ENCODE results near the gene CSGALNACT2. TPM values are rescaled to one million over a fixed set of nuclear protein-coding genes. Genes with fewer than 3 reads are reported as not detected.
"Not testable (repeated sequence)": the region's sequence is repeated elsewhere in the genome, so short reads cannot be mapped to it uniquely, and the experiment has no call there.

Gene CSGALNACT2
- total RNA-seq, 2 donors from 2014 or later = 51.3 to 55.2 TPM

GRCh38 chr10:43132867-43133787 is 5.1 kb upstream of the CSGALNACT2 start:
- H3K4me1 Mint-ChIP-seq (ENCODE audit: low read depth) = peaks cover 52% of the 10 kb centered on the region
- H3K27me3 Mint-ChIP-seq (ENCODE audit: low read depth) = peaks cover 5% of the 10 kb centered on the region
- no peak for ATAC-seq (replicated peaks in 1 of 2)
- no peak overlapping the region for H3K4me3 Mint-ChIP-seq
- H3K9me3 Mint-ChIP-seq = no peaks in the 10 kb centered on the region
- peak overlapping the region; percentile 80 for H3K27ac Mint-ChIP-seq
- peaks cover 5 to 8% of the 10 kb centered on the region in 2 donors for H3K36me3 Mint-ChIP-seq (ENCODE audit: insufficient read depth in 2 of 2)
- peak in 1 of 2 donors; percentile 0 for DNase-seq

- Mint-ChIP-seq H3K4me3 (no peak overlapping the region), H3K36me3 (ENCODE audit: insufficient read depth in 2 of 2) (peaks cover 10 to 14% of the 10 kb centered on the region in 2 donors), H3K4me1 (ENCODE audit: low read depth) (peaks cover 49% of the 10 kb centered on the region), H3K9me3 (no peaks in the 10 kb centered on the region), H3K27me3 (ENCODE audit: low read depth) (peaks cover 5% of the 10 kb centered on the region), H3K27ac (no peak overlapping the region)
- DNase-seq (no peak), ATAC-seq (replicated peaks in 1 of 2) (no peak)
Observed at GRCh38 chr10:43134126-43134905, 3.9 kb upstream of the CSGALNACT2 start.

GRCh38 chr10:43135064-43135463 is 3.2 kb upstream of the CSGALNACT2 start:
- Mint-ChIP-seq H3K27ac (peak overlapping the region; percentile 72), H3K9me3 (no peaks in the 10 kb centered on the region), H3K36me3 (ENCODE audit: insufficient read depth in 2 of 2) (peaks cover 12 to 18% of the 10 kb centered on the region in 2 donors), H3K4me3 (no peak overlapping the region), H3K27me3 (ENCODE audit: low read depth) (peaks cover 5% of the 10 kb centered on the region), H3K4me1 (ENCODE audit: low read depth) (peaks cover 52% of the 10 kb centered on the region)
- ATAC-seq (replicated peaks in 1 of 2) (no peak), DNase-seq (no peak)

- ATAC-seq (replicated peaks in 1 of 2) = no peak
- Mint-ChIP-seq H3K4me1 (ENCODE audit: low read depth) (peaks cover 55% of the 10 kb centered on the region), H3K27me3 (ENCODE audit: low read depth) (peaks cover 5% of the 10 kb centered on the region), H3K9me3 (no peaks in the 10 kb centered on the region), H3K36me3 (ENCODE audit: insufficient read depth in 2 of 2) (peaks cover 15 to 20% of the 10 kb centered on the region in 2 donors), H3K4me3 (peak overlapping the region; percentile 23 to 97), H3K27ac (peak overlapping the region; percentile 72)
- DNase-seq = no peak
Observed at GRCh38 chr10:43135656-43136055, 2.6 kb upstream of the CSGALNACT2 start.

- Mint-ChIP-seq H3K36me3 (ENCODE audit: insufficient read depth in 2 of 2) (peaks cover 16 to 23% of the 10 kb centered on the region in 2 donors), H3K27ac (peak overlapping the region; percentile 98), H3K9me3 (no peaks in the 10 kb centered on the region), H3K4me3 (peak overlapping the region; percentile 96 to 97), H3K27me3 (ENCODE audit: low read depth) (peaks cover 5% of the 10 kb centered on the region), H3K4me1 (ENCODE audit: low read depth) (peaks cover 58% of the 10 kb centered on the region)
- no peak for DNase-seq
- ATAC-seq (replicated peaks in 1 of 2) = no peak
Observed at GRCh38 chr10:43136432-43136831, 1.8 kb upstream of the CSGALNACT2 start.

GRCh38 chr10:43136995-43137716 is 1.1 kb upstream of the CSGALNACT2 start:
- H3K4me3 Mint-ChIP-seq = peak overlapping the region; percentile 96 to 97
- peak overlapping the region; percentile 98 for H3K27ac Mint-ChIP-seq
- H3K36me3 Mint-ChIP-seq (ENCODE audit: insufficient read depth in 2 of 2) = peaks cover 16 to 23% of the 10 kb centered on the region in 2 donors
- no peak for DNase-seq
- no peaks in the 10 kb centered on the region for H3K9me3 Mint-ChIP-seq
- H3K4me1 Mint-ChIP-seq (ENCODE audit: low read depth) = peaks cover 63% of the 10 kb centered on the region
- H3K27me3 Mint-ChIP-seq (ENCODE audit: low read depth) = peaks cover 5% of the 10 kb centered on the region
- ATAC-seq (replicated peaks in 1 of 2) = no peak

GRCh38 chr10:43137717-43138020 is 576 bp upstream of the CSGALNACT2 start:
- Mint-ChIP-seq H3K4me3 (peak overlapping the region; percentile 96 to 97), H3K9me3 (no peaks in the 10 kb centered on the region), H3K36me3 (ENCODE audit: insufficient read depth in 2 of 2) (peaks cover 16 to 23% of the 10 kb centered on the region in 2 donors), H3K4me1 (ENCODE audit: low read depth) (peaks cover 67% of the 10 kb centered on the region), H3K27ac (peak overlapping the region; percentile 98), H3K27me3 (ENCODE audit: low read depth) (peaks cover 5% of the 10 kb centered on the region)
- peak; percentile 53 to 55 for DNase-seq
- peak; percentile 12 to 15 for ATAC-seq (replicated peaks in 1 of 2)

- peak overlapping the region; percentile 85 to 92 for H3K4me3 Mint-ChIP-seq
- ATAC-seq (replicated peaks in 1 of 2) = peak; percentile 67 to 69
- H3K4me1 Mint-ChIP-seq (ENCODE audit: low read depth) = peaks cover 71% of the 10 kb centered on the region
Observed at GRCh38 chr10:43138757-43139241, 554 bp downstream of the CSGALNACT2 start.

GRCh38 chr10:43141421-43141820 is 3.2 kb downstream of the CSGALNACT2 start:
- Mint-ChIP-seq H3K4me3 (peak overlapping the region; percentile 31 to 51), H3K27me3 (ENCODE audit: low read depth) (no peaks in the 10 kb centered on the region), H3K4me1 (ENCODE audit: low read depth) (peaks cover 83% of the 10 kb centered on the region), H3K27ac (peak overlapping the region; percentile 49), H3K36me3 (ENCODE audit: insufficient read depth in 2 of 2) (peaks cover 13 to 21% of the 10 kb centered on the region in 2 donors), H3K9me3 (no peaks in the 10 kb centered on the region)
- ATAC-seq (replicated peaks in 1 of 2) = no peak
- no peak for DNase-seq

More at GRCh38 chr10:43138757-43139241, 554 bp downstream of the CSGALNACT2 start:
- Mint-ChIP-seq H3K9me3 (no peaks in the 10 kb centered on the region), H3K36me3 (ENCODE audit: insufficient read depth in 2 of 2) (peaks cover 16 to 23% of the 10 kb centered on the region in 2 donors), H3K27ac (peak overlapping the region; percentile 94), H3K27me3 (ENCODE audit: low read depth) (no peaks in the 10 kb centered on the region)
- peak; percentile 71 to 77 for DNase-seq

GRCh38 chr10:43145311-43145710 is 7.1 kb downstream of the CSGALNACT2 start:
- H3K27me3 Mint-ChIP-seq (ENCODE audit: low read depth) = no peaks in the 10 kb centered on the region
- peaks cover 9 to 25% of the 10 kb centered on the region in 2 donors for H3K36me3 Mint-ChIP-seq (ENCODE audit: insufficient read depth in 2 of 2)
- peaks cover 0 to 3% of the 10 kb centered on the region in 2 donors for H3K9me3 Mint-ChIP-seq
- ATAC-seq (replicated peaks in 1 of 2) (no peak), DNase-seq (no peak)
- peak overlapping the region in 1 of 2 donors; percentile 18 for H3K4me3 Mint-ChIP-seq
- H3K4me1 Mint-ChIP-seq (ENCODE audit: low read depth) = peaks cover 74% of the 10 kb centered on the region
- H3K27ac Mint-ChIP-seq = no peak overlapping the region

GRCh38 chr10:43145936-43146335 is 7.7 kb downstream of the CSGALNACT2 start:
- H3K4me3 Mint-ChIP-seq = peak overlapping the region in 1 of 2 donors; percentile 18
- peaks cover 6 to 24% of the 10 kb centered on the region in 2 donors for H3K36me3 Mint-ChIP-seq (ENCODE audit: insufficient read depth in 2 of 2)
- DNase-seq; ATAC-seq (replicated peaks in 1 of 2); H3K27ac Mint-ChIP-seq; H3K9me3 Mint-ChIP-seq; H3K27me3 Mint-ChIP-seq (ENCODE audit: low read depth): not testable (repeated sequence)
- peaks cover 74% of the 10 kb centered on the region for H3K4me1 Mint-ChIP-seq (ENCODE audit: low read depth)

GRCh38 chr10:43151371-43151770 is 13.1 kb downstream of the CSGALNACT2 start:
- DNase-seq = no peak
- no peak for ATAC-seq (replicated peaks in 1 of 2)
- H3K27ac Mint-ChIP-seq = no peak overlapping the region
- H3K36me3 Mint-ChIP-seq (ENCODE audit: insufficient read depth in 2 of 2) = peaks cover 6 to 26% of the 10 kb centered on the region in 2 donors
- peaks cover 0 to 3% of the 10 kb centered on the region in 2 donors for H3K9me3 Mint-ChIP-seq
- peaks cover 59% of the 10 kb centered on the region for H3K4me1 Mint-ChIP-seq (ENCODE audit: low read depth)
- peak overlapping the region; percentile 8 to 17 for H3K4me3 Mint-ChIP-seq
- no peaks in the 10 kb centered on the region for H3K27me3 Mint-ChIP-seq (ENCODE audit: low read depth)
